EH (cell line): ENCODE data around the gene ATF6B.
"Not testable (repeated sequence)": the region's sequence is repeated elsewhere in the genome, so short reads cannot be mapped to it uniquely, and the experiment has no call there.

ENCODE experiments used
- DNase-seq: peaks from one replicate; pipeline ENCODE4 v3.0.0-alpha.2; 2015; ENCODE audit warnings: low read depth

ATF6B gene

DNA sequence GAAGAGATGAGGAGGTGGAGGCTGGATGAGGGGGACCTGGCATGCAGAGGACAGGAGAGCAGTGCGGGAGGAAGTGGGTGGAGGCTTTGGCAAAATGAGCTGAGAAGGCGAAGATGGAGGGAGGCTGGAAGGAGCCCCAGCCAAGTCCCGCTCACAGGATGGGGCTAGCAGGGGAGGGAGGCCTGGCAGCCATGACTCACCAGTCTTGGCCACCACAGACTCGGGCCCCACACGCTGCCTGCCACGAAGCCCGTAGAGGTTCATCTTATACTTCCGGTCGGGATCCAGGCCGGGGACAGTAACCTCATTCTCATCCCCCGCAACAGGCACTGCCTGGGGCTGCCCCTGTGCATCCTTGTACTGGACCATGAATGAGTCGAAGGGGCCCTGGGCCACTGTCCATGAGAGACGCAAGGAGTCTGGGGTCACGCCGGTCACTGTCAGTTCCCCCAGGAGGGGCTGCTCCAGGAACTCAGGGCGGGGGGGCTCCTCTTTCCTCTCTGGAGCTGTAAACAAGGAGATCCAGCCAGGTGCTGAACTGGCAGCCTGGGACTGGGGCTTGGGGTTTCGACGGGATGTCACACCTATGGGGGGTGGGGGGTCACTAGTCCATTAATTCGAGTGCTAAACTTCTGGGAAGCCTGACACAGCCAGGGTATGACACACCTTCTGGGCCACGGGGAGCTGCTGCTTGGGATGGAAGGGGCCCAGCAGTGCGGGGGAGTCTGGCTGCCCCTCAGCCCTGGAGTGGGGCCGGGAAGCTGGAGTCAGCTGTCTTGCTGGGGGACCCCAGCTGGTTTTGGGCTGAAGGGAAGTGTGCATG is 46.7 kb downstream of the ATF6B start:
- DNase-seq: peak; percentile 97

DNA sequence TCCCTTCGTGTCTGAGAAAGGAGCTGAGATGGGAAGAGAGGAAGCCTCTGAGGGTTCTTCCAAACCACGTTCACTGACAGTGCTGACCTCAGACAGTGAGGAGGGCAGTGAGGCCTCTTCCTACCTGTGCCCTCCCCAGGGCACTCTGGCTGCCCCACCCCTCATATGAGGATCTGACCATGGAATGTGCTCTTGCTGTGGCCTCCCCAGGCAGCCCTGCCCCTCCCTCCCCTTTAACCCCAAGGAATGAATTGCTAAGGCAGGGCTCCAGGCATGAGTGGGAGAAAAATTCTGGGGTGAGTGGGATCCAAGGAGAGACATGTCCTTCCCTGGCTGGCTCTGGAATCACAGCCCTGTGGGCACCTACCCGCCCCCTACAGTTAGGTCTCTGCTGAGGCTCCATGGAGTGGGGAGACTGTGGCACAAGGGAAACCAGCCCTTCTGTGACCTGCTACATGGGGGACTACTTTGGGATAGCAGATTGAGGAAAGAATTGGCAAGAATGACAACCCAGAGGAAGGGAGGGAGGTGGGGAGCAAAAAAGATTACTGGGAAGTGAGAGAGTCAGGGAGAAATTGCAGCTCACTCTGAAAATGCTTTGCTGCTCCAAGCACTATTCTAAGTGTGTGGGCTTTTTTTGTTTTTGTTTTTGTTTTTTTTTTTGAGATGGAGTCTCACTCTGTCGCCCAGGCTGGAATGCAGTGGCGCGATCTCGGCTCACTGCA is 48.3 kb downstream of the ATF6B start:
- peak; percentile 17 for DNase-seq

DNA sequence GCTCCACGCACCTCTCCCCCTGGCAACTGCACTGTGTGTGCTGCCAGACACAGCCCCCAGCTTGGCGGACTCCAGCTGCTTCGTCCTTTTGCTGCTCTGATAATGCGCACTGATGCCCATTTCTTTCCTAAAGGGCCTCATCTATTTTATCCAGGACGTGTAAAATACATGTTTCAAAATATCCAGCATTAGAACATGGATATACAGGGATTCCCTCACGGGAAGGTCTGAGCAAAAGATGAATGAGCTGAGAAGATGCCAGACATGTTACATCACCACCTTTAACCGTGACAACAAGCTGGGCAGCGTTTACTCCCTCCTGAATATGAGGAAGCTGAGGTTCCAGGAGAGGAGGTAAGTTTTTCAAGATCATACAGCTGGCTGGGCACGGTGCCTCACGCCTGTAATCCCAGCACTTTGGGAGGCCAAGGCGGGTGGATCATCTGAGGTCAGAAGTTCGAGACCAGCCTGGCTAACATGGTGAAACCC is 51.7 kb downstream of the ATF6B start:
- DNase-seq: peak; percentile 87

DNA sequence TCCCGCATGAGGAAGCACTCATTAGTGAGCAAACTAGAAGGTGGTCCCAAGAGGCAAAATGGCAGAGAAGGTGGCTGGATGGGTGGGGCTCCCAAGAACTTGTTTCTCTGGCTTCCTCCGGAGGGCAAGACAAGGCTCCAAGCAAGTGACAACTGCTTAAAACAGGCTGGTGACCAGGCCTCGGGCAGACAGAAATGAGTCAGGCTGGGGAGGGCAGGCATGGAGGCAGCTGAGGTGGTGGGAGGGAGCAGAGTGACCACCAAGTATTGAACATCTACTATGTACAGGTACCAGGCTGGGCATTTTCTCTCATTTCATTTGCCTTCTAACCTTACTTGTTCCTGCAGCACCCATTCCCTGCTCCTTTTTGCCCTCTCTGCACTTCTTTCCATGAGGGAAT is 52.3 kb downstream of the ATF6B start:
- peak; percentile 34 for DNase-seq

DNA sequence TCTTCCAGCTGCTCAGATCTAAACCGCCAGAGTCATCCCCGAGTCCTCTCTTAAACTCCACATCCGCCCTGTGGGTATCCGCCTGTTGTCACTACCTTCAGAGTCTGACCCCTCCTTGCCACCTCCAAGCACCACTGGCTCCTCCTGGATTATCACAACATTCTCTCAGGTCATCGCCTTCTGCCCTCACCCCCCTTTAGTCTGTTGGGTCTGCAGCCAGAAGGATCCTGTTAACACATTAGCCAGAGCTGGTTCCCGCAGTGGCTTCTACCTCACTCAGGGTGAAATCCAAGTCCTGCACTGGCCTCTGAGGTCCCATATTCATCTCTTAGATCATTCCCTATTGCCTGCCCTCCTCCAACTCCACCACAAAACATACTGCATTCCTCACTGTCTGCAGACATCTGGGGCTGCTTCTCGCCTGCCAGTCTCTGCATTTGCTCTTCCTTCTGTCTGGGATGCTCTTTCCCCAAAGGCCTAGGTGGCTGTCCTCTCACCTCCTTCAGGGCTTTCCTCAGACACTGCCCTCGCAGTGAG is 53.0 kb downstream of the ATF6B start:
- peak; percentile 71 for DNase-seq

DNA sequence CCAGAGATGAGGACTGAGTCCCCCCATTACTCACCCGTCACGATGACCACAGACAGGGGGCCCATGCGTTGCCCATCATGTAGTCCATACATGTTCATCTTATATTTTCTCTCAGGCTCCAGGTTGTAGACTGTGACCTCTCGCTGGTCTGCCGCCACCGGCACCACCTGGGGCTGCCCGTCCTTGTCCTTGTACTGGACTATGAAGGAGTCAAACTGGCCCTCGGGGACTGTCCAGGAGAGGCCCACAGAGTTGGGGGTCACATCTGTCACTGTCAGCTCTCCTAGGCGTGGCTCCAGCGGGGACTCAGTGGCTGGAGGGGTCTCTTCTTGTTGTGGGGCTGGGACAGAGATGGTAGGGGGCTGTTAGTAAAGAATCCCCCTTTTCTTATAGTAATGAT is 54.4 kb downstream of the ATF6B start:
- DNase-seq: no peak

DNA sequence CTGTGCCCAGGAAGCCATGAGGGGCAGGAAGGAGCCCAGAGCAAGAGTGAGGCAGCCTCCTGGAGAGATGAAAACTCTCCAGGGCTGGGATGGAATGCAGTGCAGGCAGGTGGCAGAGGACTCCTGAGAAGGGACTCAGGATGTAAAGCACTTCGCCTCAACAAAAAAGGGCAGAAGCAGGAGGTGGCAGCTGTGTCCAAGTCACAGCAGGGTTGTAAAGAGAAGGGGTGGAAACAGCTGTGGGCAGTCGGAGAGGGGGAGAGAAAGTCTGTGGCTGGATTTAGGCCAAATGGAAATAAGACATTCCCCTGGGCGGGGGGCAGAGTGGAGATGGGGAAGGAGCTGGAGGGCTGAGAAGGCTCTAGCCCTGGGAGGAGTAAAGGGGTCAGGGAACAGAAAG is 54.9 kb downstream of the ATF6B start:
- DNase-seq: no peak

DNA sequence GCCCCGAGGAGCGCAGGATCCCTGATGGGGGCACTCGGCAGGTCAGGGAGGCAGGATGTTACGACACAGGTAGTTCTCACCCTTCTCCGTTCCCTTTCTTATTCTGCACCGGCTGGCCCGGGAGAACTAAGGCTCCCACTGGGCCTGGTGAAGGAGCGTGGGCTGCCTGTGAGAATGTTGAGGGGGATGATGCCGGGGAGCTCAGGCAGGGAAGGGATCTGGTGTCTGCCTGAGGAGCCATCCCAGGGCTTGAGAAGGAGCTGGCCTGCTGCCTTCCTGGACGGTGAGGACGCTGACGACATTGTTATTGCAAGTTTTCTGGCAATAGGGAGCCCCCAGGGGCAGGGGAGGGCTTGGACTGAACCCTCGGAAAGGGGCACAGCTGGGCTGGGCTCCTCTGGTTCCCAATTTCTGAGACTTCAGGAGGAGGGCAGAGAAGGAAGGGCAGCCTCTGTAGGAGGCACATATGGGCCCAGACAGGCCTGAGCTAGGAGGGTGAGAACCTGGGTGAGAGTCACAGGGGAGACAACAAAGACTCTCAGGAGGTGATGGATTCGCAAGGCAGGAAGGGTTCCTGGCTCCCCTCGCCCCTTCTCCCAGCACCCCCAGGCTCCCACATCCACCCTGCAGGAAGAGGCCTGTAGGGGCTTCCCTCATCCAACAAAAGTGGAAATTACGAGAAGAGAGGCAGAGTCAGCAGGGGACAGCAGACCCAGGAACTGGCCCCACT is 57.1 kb downstream of the ATF6B start:
- DNase-seq: no peak

DNA sequence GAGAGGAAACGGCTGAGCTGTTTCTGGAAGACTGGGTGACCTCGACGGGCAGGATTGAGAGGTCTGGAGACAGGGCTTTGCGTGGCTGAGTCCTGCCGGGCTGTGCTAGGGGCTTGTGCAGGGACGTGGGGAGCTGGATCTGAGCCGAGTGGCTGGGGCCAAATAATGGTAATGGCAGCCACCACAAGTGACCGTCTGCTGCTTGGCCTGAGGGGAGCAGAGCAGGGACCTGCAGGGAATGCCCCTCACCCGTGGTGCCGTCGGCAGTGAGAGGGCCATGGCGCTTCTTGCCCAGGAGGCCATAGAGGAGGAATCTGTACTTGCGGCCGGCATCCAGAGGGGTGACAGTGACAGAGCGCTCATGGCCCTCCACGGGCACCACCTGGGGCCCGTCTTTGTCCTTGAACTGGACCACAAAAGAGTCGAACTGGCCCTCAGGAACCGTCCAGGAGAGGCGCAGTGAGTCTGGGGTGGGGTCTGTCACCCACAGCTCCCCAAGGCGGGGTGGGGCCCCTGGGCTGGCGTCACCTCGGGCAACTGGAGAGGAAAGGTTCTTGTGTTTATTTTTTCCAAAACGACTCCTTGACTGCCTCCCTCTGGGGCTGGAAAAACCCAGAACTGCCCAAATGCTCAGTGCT is 58.0 kb downstream of the ATF6B start:
- no peak for DNase-seq

DNA sequence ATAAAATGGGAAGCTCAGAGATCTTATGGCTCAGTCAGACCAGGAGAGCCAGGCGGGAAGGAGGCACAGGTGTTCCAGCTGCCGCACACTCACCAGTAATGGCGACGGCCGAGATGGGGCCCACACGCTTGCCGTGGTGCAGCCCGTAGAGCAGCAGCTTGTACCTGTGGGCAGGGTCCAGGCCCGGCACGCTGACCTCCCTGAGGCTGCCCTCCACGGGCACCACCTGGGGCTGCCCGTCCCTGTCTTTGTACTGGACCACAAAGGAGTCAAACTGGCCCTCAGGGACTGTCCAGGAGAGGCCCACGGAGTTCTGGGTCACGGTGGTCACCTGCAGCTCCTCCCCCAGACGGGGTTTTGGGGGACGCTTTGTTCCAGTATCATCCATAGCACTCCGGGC is 58.6 kb downstream of the ATF6B start:
- DNase-seq: no peak

DNA sequence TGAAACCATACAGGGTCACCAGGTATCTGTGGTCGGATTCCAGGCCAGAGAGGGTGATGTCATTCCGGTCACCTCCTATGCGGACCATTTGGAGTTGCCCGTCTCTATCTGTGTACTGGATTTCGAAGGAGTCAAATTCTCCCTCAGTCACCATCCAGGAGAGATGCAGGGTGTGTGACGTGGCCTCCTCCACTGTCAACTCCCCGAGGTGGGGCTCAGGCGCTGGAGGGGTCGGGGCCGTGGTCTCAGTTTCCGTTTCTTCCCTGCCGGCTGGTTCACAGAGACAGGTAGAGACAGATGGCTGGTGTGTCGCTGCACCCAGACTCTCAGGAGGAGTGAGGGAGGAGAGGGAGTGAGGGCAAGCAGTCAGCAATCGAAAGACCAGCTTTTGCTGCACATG is 59.2 kb downstream of the ATF6B start:
- no peak for DNase-seq

DNA sequence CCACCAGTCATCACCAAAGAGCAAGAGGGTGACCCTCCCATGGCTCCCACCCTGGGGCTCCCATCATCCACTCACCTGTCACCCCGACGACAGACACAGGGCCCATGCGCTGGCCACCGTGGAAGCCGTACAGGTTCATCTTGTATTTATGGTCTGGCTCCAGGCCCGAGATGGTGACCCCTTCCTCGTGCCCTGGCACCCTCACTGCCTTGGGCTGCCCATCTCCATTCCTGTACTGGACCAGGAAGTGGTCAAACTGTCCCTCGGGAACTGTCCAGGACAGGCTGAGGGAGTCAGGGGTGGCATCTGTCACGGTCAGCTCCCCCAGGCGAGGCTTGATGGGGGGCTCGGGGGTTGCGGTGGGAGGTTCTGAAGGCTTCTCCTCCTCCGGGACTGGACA is 59.7 kb downstream of the ATF6B start:
- DNase-seq: not testable (repeated sequence)

DNA sequence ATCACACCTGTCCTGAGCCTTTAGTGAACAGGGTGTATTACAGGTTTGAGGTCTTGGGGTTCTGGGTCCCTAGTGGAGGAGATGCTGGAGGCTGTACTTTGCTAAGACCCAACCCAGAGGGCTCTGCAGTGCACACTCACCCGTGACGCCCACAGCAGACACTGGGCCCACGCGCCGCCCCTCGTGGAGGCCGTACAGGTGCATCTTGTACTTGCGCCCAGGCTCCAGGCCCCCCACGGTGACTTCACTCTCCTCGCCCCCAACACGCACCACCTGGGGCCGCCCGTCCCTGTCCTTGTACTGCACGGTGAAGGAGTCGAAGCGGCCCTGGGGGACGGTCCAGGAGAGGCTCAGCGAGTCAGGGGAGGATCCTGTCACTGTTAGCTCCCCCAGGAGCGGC is 60.5 kb downstream of the ATF6B start:
- DNase-seq: not testable (repeated sequence)
